GM11168 (cell line): ENCODE results near the gene IP6K2.

Source experiments
- in situ Hi-C: fragments of 300-500 bp; cut with MboI; formaldehyde crosslinking; loops from one replicate; pipeline ENCODE4 v1.12.0; 2022; ENCODE audit warnings: low sequenced_read_pairs; ENCODE audit not compliant: unreplicated experiment

IP6K2 gene

DNA sequence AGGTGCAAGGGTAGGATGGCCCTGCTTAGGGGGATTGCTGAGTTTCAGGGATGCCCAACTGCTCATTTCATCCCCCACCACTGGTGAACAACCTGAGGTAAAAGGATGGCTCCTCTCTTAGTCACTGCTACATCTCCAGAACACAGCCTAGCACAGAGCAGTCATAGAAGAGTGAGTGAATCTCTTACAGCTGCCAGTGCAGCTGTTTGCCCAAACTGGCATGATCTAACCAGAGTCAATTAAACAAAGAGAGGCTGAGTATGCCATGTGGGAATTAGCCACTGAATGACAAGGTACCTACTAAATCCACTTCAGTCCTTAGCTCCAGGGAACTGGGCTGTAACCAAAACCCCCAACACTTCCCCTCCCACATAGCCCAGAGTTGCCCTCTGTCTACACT lies 24.5 kb downstream of the IP6K2 start:
- in situ Hi-C loops = no loop called here

DNA sequence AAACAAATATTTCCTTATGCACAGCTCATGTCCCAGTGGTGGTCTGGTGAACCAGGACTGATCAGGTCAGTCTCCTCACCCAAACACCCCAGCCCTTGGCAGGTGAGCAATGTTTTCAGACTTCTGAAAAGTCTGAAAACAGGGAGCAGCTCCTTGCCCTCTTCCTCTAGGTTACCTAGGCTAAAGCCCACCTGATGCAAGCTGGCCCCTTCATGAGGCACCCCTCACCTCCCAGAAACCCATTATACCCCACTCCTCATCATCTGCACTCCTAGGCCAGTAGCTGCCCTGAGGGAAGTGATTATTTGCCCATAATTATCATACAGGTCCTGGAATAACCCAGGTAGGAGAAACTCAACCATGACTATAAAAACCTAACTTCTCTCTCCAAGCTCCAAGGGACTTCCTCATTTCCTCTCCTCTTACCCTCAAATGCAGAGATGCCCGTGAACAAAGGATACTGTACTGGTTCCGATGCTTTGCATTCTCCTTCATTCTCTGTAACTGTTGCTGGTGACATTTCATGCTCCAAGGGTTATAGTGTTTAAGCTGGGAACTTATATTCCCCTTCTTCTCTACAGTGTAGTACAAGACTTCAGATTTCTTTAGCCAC lies 26.1 kb downstream of the IP6K2 start:
- in situ Hi-C loops = no loop called here

DNA sequence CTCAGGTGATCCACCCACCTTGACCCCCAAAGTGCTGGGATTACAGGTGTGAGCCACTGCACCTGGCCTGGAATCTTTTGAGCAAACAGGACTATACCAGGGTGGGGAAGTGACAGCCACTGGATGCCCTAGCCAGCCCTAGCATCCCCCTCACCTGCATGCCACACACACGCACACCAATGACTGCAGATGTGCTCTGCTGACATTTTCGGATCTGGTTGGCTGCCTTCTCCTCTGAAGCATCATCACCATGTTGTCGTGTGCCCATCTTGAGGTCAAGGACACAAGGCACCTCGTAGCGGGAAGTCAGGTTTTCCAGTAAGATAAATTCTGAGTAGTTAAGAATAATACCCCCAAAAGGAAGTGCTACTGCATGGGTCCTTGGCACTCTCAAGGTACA lies 27.6 kb downstream of the IP6K2 start:
- in situ Hi-C loops = no loop called here

DNA sequence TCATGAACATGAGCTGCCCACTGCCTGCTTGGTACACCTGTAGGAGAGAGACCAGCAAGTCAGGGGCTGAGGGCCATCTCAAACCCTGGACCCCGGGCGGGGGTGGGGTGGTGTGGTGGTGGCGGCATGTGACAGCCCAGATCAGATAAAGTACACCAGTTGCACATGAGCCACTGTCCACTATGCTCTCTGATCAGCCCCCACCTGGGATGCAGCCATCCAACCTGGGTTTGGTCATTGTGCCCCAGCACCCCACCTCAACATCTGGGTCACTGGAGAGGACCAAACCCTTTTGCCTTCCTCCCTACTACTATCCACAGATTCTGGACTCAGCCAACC lies 28.3 kb downstream of the IP6K2 start:
- in situ Hi-C loops = no loop called here

DNA sequence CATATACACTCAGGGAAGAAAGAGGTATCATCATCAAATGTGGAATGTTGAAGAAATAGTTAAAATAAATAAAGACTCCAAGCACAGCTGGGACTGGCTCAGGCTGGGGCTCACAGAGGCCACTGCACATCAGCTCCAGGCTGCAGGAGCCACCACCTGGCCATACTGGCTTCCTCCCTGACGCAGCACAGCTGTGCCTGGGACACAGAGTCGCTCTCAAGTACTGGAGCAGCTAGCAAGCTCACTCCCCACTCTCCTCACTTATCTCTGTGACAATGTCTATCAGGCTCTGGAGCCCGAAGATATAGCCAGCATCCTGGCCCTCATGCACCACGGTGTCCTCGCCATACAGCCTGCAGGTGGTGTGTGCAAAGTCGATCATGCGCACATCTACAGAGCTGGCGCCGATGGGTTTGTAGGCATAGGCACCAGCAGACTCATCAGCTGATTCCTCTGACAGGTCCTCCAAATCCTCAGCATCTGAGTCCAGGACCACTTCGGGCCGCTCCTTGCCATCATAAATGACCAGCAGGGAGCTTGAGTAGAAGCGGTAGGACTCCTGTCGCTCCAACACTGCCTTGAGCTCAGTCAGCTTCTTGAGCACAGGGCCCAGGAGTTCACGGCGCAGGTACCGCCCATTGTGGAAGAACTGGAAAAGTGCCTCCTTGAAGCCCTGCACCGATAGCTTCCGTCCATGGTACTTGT lies 28.8 kb downstream of the IP6K2 start:
- in situ Hi-C loops = no loop called here

DNA sequence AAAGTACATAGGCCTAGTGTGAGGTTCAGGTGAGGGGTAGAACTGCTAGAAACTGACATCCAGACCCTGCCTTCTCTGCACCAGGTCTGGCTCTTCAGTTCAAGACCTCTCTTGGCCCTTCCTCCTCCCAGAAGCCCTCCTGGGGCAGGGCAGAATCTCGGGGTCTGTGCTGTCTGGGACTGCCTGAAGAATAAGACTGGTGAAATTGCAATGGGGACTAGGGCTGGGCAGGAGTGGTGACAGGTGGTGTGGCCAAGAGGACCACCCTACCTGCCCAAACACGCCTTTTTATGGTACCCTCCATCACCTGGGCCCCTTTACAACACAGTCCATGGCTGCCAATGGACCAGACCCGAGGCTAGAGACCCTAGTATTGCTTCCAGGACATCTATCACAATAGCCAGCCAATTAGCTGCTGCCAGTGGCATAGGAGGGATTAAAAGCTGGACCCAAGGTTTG lies 29.8 kb downstream of the IP6K2 start:
- in situ Hi-C loops = no loop called here

DNA sequence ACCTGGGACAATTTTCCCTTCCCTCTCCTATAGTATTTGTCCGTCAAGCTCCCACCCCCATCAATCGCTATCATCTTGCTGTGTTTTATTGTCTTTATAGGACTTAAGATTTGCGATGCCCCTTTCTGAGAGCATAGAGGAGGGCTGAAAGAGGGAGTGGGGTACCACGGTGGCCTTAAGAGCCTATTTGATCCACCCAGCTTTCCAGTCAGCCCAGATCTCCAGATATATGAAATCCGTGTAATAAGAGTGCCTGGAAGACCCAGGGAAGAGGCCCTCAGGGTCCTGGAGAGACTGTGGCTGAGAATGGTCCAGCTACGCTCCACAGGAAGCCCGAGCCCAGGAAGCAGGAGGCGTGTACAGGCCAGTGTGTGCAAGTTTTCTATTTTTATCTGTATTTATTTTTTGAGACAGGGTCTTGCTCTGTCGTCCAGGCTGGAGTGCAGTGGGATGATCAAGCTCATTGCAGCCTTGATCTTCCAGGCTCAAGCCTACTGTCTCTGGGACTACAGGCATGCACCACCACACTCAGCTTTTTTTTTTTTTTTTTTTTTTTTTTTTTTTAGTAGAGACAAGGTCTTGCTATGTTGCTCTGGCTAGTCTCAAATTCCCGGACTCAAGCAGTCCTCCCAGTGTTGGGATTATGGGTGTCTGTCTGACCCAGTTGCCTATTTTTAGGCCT lies 30.3 kb downstream of the IP6K2 start:
- in situ Hi-C loops = no loop called here

DNA sequence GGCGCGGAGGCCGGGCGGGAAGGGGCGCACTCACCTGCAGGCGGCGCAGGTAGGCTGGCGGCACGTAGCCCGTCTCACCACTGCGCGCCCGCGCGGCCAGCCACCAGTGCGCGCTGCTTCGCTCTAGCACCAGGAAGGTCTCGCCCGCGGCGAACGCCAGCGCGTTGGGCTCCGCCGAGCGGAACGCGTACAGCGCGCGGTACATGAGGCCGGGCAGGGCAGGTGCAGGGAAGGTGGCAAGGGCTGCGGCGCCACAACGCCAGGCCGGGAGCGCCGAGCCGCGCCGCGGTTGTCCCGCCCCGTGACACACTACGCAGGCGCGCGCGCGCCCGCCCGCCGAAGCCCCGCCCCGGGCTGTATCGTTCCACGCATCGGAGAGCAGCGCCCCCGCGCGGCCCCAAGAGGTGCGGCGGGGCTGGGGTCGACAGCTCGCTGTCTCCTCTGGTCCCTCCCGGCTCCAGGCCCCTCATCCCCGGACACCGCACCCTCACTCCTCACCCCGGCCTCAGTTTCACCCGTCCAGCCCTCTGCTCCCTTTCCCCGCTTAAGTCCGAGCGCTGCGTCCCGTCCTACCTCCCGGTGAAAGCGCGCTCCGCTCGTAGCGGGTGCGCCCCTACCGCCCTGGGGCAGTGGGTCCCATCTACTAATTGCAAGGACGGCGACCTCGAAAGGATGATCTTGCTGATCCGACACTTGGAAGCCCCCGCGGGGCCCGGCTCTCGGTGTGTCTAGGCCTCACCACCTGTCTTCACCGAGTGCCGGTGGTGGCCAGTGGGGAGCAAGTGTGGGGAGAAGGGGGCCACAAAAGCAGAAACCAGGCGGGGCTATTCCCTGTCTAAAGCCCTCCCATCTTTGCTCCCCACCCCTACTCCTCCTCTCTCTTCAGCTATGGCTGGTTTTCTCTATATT lies 31.2 kb downstream of the IP6K2 start, which contains the start of gene NCKIPSD:
Gene NCKIPSD, minus strand, starts transcription at position 313 of the 909 bp plus-strand sequence. Its CDS starts 108 bp downstream, at position 205.
- in situ Hi-C loops = no loop called here

DNA sequence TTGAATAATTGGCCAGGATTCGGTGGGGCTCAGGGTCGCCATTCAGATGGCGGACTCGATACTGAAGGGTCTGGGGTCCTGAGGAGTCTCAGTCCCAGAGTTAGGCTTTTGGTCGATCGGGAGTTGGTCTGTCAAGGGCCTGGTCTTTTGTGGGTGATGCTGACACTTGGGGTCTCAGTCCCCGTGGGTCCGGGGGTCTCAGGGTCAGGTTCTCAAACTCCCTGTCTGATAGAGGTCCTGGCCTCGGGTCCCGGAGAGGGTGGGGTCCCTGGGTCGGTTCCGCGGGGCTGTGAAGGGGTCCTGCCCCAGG lies 31.8 kb downstream of the IP6K2 start:
- in situ Hi-C loops = no loop called here

DNA sequence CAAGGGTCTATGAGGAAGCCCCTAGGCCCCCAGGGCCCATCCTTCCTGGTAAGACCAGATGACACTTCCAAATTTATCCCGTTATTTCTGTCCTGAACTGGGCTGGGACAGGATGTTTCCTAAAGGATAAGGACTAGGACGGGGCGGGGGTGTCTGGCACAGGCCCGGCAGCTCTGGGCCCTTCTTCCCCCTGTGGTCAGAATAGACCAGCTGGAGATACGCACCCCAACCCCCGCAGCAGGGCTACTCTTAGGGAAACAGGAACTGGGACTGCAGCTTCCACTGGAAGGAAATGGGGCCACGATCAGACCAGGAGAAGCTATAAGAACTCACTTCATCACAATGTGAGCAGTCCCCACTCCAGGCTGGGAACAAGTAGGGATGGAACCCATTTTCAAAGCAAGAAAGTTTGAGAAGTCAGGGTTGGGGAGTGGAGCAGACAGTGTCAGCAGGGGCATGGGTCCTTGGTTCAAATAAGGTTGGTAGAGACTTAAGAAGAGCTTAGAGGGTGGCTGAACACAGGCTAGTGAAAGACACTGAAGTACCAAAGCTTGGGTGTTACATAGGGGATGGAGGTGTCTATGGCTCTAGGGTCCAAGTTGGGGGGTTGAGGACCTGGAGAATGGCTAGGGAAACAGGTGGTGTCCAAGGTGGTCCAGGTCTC lies 32.4 kb downstream of the IP6K2 start:
- in situ Hi-C loops = no loop called here

DNA sequence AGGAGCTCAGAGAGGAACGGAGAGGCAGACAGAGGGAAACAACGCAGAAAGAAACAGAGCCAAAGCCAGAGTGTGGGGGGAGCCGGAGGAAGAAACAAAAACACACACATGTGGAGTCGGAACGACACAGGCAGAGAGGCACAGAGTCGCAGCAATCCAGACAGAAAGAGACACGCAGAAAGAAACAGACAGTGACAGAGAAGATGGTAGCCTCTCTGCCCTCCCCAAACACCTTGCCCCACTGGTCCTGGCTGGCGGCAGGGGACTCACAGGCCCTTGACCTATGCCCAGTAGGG lies 33.0 kb downstream of the IP6K2 start:
- in situ Hi-C loops = no loop called here

DNA sequence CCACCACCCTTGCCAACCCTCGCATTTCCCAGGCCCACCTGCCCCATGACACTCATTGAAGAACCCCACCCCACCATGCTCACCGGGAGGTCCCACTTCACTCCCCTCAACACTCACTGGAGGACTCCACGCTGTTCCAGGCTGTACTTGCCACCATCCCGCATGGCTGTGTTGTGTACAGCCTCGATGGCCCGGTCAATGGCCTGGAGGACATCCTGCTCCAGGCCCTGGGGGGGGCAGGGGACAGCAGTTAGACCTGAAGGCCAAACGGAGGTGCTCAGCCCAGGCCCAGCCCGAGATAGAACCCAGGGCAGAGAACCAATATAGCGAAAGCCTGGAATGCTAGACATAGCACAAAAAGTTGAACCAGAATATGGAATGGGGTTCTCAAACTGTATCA lies 34.2 kb downstream of the IP6K2 start:
- in situ Hi-C loops = no loop called here

DNA sequence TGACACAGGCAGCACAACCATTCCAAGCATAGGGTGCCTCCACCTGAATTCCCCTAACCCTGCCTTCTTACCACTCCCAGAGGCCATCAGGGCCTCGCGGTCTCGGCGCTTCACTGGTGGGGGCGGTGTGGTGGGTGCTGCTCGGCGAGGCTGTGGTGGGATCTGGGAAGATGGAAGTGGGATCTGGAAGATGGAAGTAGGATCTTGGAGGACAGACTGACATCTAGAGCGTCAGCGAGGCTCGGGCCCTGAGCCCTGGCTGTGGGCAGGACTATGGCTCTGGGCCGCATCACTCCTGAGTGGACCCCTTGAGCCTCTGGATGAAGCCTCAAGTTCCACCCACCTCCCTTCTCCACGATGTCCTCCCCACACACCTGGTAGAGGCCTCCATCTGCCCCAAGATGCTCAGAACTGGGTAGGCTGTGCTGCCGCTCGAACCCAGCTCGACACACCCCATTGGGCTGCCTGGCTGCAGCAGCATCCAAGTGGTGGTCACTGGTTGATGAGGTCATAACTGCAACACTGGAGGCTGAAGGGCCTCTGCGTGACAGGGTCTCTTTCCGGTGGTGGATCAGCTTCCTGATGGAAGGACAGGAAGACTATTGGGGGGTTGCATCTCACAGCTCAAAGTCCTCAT lies 34.9 kb downstream of the IP6K2 start:
- in situ Hi-C loops = no loop called here

DNA sequence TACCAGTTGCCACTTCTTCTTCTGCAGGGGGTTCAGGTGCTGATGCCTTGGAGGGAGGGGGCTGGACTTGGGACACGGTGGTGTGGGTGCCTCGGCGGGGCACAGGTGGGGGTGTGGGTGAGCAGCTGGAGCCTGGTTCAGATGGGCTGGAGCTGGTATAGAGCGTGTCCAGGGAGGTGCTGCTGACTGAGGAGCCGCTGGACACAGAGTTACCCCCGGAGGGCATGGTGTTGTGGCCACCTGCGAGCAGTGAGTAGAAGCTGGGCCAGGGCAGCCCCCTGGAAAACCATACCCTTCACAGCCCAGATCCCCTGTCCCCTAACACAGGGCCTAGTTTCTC lies 35.5 kb downstream of the IP6K2 start:
- in situ Hi-C loops = no loop called here

DNA sequence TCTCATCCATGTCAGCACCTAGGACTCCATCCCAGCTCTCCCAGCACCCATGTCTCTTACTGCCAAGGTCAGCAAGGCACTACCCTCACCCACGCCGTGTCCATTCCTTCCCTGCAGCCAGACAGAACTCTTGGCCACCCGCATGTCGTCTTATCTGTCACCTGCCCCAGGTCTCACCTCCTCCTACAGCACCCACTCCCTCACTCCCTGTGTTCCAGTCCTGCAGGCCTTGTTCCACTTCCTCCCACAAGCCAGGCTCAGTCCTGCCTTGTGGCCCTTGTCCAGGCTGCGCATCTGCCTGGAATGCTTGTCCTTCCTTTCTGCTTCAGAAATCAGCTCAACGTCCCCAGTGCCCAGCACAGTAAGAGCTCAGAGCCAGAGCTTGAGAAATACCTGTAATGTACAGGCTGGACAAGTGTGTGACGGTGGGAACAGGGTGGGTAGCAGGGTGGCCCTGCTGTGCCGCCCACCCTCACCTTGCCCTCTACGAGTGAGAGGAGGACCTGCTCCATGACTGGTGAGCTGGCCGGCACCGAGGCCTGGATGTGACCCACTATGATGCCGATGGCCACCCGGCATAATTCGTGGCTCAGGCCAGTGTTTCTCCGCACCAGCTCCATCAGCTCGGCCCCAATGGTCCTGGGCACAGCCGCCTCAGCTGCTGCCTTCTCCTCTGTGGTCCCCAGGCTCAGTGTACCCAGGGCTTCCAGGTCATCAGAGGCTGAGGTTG lies 36.0 kb downstream of the IP6K2 start:
- in situ Hi-C loops = no loop called here

DNA sequence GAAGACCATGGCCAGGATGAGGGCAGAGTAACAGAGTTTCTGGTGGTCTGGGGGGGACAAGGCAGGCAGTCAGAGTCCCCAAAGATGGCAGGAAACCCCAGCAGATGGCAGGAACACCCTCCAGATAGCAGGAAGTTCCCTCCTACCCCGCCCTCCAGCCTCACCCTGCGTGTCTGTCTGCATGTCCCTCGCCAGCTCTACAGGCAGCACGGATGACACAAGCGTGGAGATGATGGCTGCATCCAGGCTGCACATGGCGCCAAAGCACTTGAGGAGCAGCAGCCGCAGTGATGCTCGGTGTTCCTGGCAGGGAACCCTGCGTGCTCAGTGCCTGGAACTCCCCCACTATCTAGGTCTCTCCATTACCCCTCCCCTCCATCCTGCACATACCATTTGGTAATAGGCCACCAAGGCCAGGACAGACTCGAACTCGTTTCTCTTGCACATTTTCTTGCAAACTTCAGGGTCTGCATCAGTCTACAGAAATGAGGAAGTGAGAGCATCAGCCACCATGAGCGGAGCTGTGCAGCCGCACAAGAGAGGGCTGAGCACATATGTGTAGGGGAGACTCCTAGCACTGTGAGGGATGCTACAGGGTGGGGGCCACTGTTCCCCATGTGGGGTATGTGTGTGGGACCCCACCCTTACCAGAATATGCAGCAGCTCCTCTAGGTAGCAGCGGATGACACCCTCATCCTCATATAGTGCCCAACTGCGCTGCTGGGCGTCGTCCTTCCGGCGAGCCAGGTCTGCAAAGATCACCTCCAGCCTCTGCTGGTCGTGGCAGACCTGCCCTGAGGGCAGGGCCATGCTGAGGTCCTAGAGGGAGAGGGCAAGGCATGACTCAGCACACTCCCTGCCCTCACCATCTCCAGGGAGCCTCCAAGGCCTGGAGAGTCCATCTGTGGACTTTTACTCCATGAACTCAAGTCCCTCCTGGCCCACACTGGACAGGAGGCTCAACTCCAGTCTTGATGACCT lies 37.3 kb downstream of the IP6K2 start:
- in situ Hi-C loops = no loop called here

DNA sequence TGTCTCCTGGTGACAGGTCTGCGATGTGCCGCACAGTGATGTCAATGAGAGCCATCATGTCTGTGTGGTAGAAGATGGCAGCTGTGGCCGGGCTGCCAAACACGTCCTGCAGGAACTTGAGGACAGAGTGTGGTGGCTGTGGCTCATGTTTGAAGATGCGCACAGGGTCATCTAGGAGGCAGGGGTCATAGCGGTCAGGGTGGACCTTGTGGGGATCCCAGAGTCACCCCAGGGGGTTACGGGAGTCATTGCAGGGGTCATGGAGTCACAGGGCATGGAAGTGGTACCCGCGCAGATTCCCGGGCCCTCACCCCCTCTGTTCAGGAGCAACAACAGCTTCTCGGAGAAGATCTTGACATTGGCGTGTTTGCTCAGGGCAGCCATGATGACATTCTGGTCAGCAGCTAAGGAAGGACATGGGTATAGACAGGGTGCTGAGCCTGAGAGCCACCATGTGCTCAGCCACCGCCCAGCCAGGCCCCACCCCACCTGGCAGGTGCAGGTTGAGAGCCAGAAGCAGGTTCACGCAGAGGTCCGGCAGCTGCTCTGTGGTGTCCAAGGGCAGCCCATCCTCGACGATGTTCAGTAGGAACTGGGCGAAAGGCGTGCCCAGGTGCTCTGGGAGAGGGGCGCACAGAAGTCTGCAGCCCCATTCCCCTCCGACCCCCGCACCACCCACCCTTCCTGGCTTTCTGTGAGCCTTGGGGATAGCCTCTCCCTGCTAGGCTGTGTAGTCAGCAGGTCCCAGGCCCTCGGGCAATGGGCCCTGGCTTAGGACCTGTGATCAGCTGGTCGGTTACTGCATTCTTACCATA lies 38.2 kb downstream of the IP6K2 start:
- in situ Hi-C loops = no loop called here
